AG09309 (cell line): ENCODE measurements around the gene SEMG2.

Experiments
- DNase-seq: peaks from one replicate; pipeline ENCODE4 v3.0.0-alpha.2; 2010; ENCODE audit warnings: low read depth
- H3K4me3 ChIP-seq: 2 replicates; pipeline ENCODE4 v1.5.1; 2011; ENCODE audit warnings: mild to moderate bottlenecking, low read depth, low read length, moderate library complexity; ENCODE audit not compliant: control insufficient read depth
- CTCF ChIP-seq: IDR thresholded peaks from 2 replicates; pipeline ENCODE4 v1.5.1; 2011; ENCODE audit warnings: mild to moderate bottlenecking, low read depth, low read length, inconsistent platforms; ENCODE audit not compliant: insufficient read depth, control insufficient read depth; ENCODE audit errors: missing control alignments

SEMG2 gene

GRCh38 chr20:45206725-45207124, 14.4 kb upstream of the SEMG2 start, which contains the start of gene SEMG1:
Gene SEMG1 (plus strand): TSS chr20:45207033. CDS start chr20:45207054, 21 bp downstream.
- DNase-seq: no peak
- TF ChIP-seq CTCF: no peak
- no peak within 1 kb of the TSS for H3K4me3 ChIP-seq

GRCh38 chr20:45209924-45210323, 11.2 kb upstream of the SEMG2 start:
- no peak for TF ChIP-seq CTCF
- no peak for DNase-seq
- no peak overlapping the region for H3K4me3 ChIP-seq

GRCh38 chr20:45211569-45212474, 9.4 kb upstream of the SEMG2 start:
- DNase-seq: no peak
- no peak for TF ChIP-seq CTCF
- no peak overlapping the region for H3K4me3 ChIP-seq

GRCh38 chr20:45212836-45213235, 8.3 kb upstream of the SEMG2 start:
- no peak for TF ChIP-seq CTCF
- no peak overlapping the region for H3K4me3 ChIP-seq
- DNase-seq: no peak

- DNase-seq: no peak
- no peak for TF ChIP-seq CTCF
These were observed 3.0 kb upstream of the SEMG2 start for GRCh38 chr20:45218124-45218523.

GRCh38 chr20:45218636-45219035, 2.5 kb upstream of the SEMG2 start:
- H3K4me3 ChIP-seq: no peak overlapping the region
- DNase-seq: no peak
- TF ChIP-seq CTCF: no peak

More at GRCh38 chr20:45218124-45218523, 3.0 kb upstream of the SEMG2 start:
- no peak overlapping the region for H3K4me3 ChIP-seq
